GM19193 (cell line): Measurements from ENCODE around the gene TMTC4.

Experiments used
- POLR2A ChIP-seq: IDR thresholded peaks from 4 replicates; pipeline ENCODE4 v1.6.1; 2011; ENCODE audit not compliant: insufficient read depth, insufficient read length; ENCODE audit errors: extremely low read depth

TMTC4 gene, protein sequence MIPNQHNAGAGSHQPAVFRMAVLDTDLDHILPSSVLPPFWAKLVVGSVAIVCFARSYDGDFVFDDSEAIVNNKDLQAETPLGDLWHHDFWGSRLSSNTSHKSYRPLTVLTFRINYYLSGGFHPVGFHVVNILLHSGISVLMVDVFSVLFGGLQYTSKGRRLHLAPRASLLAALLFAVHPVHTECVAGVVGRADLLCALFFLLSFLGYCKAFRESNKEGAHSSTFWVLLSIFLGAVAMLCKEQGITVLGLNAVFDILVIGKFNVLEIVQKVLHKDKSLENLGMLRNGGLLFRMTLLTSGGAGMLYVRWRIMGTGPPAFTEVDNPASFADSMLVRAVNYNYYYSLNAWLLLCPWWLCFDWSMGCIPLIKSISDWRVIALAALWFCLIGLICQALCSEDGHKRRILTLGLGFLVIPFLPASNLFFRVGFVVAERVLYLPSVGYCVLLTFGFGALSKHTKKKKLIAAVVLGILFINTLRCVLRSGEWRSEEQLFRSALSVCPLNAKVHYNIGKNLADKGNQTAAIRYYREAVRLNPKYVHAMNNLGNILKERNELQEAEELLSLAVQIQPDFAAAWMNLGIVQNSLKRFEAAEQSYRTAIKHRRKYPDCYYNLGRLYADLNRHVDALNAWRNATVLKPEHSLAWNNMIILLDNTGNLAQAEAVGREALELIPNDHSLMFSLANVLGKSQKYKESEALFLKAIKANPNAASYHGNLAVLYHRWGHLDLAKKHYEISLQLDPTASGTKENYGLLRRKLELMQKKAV

GRCh38 chr13:100674572-100674871, at the start of gene TMTC4:
TMTC4 (minus strand) TSS chr13:100674795; CDS start chr13:100670362, 4,433 bp downstream.
- TF ChIP-seq POLR2A = no peak

DNA sequence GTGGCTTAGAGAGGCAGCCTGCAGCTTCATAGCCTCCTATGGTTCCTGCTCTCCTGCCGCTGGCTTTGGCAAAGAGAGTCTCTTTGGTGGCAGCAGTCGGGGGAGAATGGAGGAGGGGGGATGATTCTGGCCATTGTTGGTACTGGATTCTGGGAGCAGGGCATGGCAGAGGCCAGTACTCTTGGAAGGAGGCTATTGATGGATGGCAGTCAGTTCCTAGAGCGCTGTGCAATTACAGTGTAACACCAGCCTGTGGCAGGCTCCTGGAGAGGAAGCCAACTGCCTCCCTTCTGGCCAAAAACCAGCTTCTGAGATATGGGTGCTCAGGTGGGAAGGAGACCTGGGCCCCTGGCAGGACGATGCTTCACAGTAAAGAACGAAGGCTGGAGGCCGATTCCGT, 47.9 kb upstream of the TMTC4 start:
- TF ChIP-seq POLR2A = no peak

DNA sequence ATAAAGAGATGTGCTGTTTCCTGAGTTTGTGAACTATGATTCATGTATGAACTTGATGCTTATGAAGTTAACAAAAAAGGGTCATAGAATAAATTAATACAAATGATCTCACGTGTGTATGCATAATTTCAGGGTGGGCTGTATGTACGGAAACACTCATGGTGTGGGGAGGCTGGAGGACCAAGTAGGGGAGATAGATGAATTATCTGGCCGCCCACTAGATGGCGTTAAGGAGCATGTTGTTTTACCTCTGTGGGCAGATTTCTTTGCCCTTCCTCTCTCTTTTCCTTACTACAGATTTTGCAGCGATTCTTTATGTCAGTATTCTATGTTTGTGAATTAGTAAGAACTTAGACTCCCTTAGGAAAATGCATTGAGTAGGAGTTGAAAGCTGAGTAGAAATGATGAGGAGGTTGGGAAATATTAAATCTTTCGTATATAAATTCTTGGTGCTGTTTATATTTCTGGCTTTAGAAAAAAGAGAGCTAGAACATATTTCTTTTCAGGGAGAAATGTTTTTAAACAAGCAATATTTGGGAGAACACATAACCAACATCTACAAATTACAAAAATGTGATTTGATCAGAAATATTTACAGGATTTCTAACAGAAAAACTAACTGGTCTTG, 47.4 kb upstream of the TMTC4 start:
- no peak for TF ChIP-seq POLR2A

DNA sequence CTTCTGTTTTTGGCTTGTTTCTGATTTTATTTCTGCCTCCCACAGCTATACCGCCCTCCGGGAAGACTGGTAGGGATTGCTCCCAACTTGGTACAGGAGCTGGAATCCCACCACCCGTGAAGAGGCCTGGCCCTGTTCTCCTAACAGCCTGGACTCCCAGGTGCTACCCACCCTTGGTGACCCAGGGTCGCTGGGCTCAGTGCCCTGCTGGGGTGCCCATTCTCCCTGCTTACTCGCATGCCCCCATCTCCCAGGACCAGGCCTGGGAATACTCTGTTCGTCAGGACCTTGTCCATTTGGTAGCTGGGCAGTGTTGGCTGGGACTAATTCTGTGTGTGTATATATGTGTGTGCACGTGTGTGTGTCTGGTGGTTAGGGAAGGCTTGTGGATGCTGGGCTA, 41.0 kb upstream of the TMTC4 start:
- TF ChIP-seq POLR2A = no peak

- TF ChIP-seq POLR2A = no peak
Observed at GRCh38 chr13:100714478-100714877, 39.9 kb upstream of the TMTC4 start.

DNA sequence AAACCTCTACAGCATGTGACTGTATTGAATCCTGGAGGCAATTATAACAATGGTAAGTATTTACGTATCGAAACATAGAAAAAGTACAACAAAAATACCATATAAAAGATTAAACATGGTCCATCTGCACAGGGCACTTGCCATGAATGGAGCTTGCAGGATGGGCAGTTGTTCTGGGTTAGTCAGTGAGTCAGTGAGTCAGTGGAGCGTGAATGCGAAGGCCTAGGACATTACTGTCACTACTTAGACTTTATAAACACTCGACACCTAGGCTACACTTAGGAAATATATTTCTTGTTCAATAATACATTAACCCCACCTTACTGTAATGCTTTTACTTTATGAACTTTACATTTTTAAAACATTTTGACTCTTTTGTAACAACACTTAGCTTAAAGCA, 35.6 kb upstream of the TMTC4 start:
- TF ChIP-seq POLR2A = no peak

- no peak for TF ChIP-seq POLR2A
Observed at GRCh38 chr13:100707818-100708740, 33.5 kb upstream of the TMTC4 start.

GRCh38 chr13:100695509-100695773, 20.8 kb upstream of the TMTC4 start:
- TF ChIP-seq POLR2A = no peak

GRCh38 chr13:100694722-100695508, 20.3 kb upstream of the TMTC4 start:
- no peak for TF ChIP-seq POLR2A

- no peak for TF ChIP-seq POLR2A
Observed at GRCh38 chr13:100689191-100689590, 14.6 kb upstream of the TMTC4 start.

- no peak for TF ChIP-seq POLR2A
Observed at GRCh38 chr13:100680131-100680530, 5.5 kb upstream of the TMTC4 start.

DNA sequence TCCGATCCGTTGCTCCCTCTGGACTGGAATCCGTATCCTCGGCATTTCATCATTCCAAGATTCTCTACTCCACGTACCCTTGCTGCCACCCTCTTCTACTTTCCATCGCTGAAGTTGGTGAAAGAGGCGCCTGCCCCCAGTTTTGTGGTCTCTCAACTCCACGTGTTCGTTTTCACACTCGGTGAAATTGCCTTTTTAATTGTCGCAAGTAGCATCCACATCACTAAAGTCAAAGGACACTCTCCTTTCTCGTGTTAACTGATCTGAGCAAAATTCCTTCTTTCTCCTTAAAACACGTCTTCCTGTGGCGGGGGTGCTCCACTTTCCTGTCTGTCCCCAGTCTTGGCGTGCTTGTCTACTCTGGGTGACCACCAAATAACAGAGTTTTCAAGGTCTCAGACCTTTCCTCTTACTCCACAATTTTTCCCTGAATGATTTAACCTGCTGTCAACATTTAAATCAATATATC, 1.1 kb upstream of the TMTC4 start:
- TF ChIP-seq POLR2A = no peak

GRCh38 chr13:100674872-100675660, 471 bp upstream of the TMTC4 start:
- peak; percentile 53 for TF ChIP-seq POLR2A
